Measurements from ENCODE around the gene MARCHF9. TPM values are rescaled to one million over a fixed set of nuclear protein-coding genes. Genes with fewer than 3 reads are reported as not detected.

Gene MARCHF9
- total RNA-seq, 3 donors from 2014 or later (not counting 1 experiment from before 2014, with no cell fraction given), result 25.4 to 28.4 (median 26.0) TPM

GRCh38 chr12:57735198-57735855 is 19.6 kb upstream of the MARCHF9 start:
- ATAC-seq, result no peak
- H3K4me1 Mint-ChIP-seq, result peaks cover 27 to 37% of the 10 kb centered on the region in 2 donors
- H3K27me3 Mint-ChIP-seq (ENCODE audit: low read depth in 2 of 2), result no peaks in the 10 kb centered on the region
- no peak overlapping the region for H3K4me3 Mint-ChIP-seq
- no peaks in the 10 kb centered on the region for H3K27me3 ChIP-seq (ENCODE audit: control insufficient read depth, insufficient read depth, low read length)
- peaks cover 15% of the 10 kb centered on the region for H3K4me1 ChIP-seq (ENCODE audit: control insufficient read depth, insufficient read depth, low read length)
- peaks cover 74% of the 10 kb centered on the region for H3K36me3 ChIP-seq (ENCODE audit: control insufficient read depth, insufficient read depth, low read length)
- H3K27ac ChIP-seq (ENCODE audit: low read length), result no peak overlapping the region
- H3K4me3 ChIP-seq (ENCODE audit: low read length), result no peak overlapping the region
- no peak for DNase-seq
- TF ChIP-seq CTCF (IDR thresholded peaks at IDR 0.05), result no peak
- H3K9me3 ChIP-seq (ENCODE audit: control insufficient read depth, insufficient read depth, low read length), result no peaks in the 10 kb centered on the region
- H3K27ac Mint-ChIP-seq, result peak overlapping the region; percentile 49 to 50
- peaks cover 7% of the 10 kb centered on the region for H3K36me3 Mint-ChIP-seq
- no peaks in the 10 kb centered on the region for H3K9me3 Mint-ChIP-seq
- intact Hi-C loops (cut with micrococcal nuclease), result no loop called here
- WGBS (ENCODE audit: insufficient coverage), result 87% methylated on average over 7 of the region's 8 CpGs

GRCh38 chr12:57735952-57736740 is 18.8 kb upstream of the MARCHF9 start:
- intact Hi-C loops (cut with micrococcal nuclease), result no loop called here
- peaks cover 7% of the 10 kb centered on the region for H3K36me3 Mint-ChIP-seq
- H3K4me1 Mint-ChIP-seq, result peaks cover 35 to 45% of the 10 kb centered on the region in 2 donors
- WGBS (ENCODE audit: insufficient coverage), result 94% methylated on average over 42 of the region's 49 CpGs
- TF ChIP-seq CTCF (IDR thresholded peaks at IDR 0.05), result no peak
- Histone ChIP-seq H3K27ac (ENCODE audit: low read length) (no peak overlapping the region), H3K4me3 (ENCODE audit: low read length) (no peak overlapping the region), H3K9me3 (ENCODE audit: control insufficient read depth, insufficient read depth, low read length) (no peaks in the 10 kb centered on the region), H3K4me1 (ENCODE audit: control insufficient read depth, insufficient read depth, low read length) (peaks cover 24% of the 10 kb centered on the region), H3K27me3 (ENCODE audit: control insufficient read depth, insufficient read depth, low read length) (no peaks in the 10 kb centered on the region), H3K36me3 (ENCODE audit: control insufficient read depth, insufficient read depth, low read length) (peaks cover 66% of the 10 kb centered on the region)
- H3K27me3 Mint-ChIP-seq (ENCODE audit: low read depth in 2 of 2), result no peaks in the 10 kb centered on the region
- H3K27ac Mint-ChIP-seq, result peak overlapping the region in 1 of 2 donors; percentile 74
- H3K9me3 Mint-ChIP-seq, result no peaks in the 10 kb centered on the region
- ATAC-seq (no peak), DNase-seq (no peak)
- H3K4me3 Mint-ChIP-seq, result no peak overlapping the region

- peaks cover 42 to 48% of the 10 kb centered on the region in 2 donors for H3K4me1 Mint-ChIP-seq
- no peak overlapping the region for H3K4me3 ChIP-seq (ENCODE audit: low read length)
- H3K27ac Mint-ChIP-seq, result peak overlapping the region in 1 of 2 donors; percentile 74
- WGBS (ENCODE audit: insufficient coverage), result 96% methylated on average over 31 of the region's 31 CpGs
- no peaks in the 10 kb centered on the region for H3K9me3 Mint-ChIP-seq
- peaks cover 58% of the 10 kb centered on the region for H3K36me3 ChIP-seq (ENCODE audit: control insufficient read depth, insufficient read depth, low read length)
- H3K4me1 ChIP-seq (ENCODE audit: control insufficient read depth, insufficient read depth, low read length), result peaks cover 30% of the 10 kb centered on the region
- intact Hi-C loops (cut with micrococcal nuclease), result no loop called here
- no peaks in the 10 kb centered on the region for H3K27me3 ChIP-seq (ENCODE audit: control insufficient read depth, insufficient read depth, low read length)
- no peak overlapping the region for H3K27ac ChIP-seq (ENCODE audit: low read length)
- ATAC-seq, result no peak
- no peak for TF ChIP-seq CTCF (IDR thresholded peaks at IDR 0.05)
- H3K36me3 Mint-ChIP-seq, result peaks cover 7% of the 10 kb centered on the region
- H3K9me3 ChIP-seq (ENCODE audit: control insufficient read depth, insufficient read depth, low read length), result no peaks in the 10 kb centered on the region
- no peaks in the 10 kb centered on the region for H3K27me3 Mint-ChIP-seq (ENCODE audit: low read depth in 2 of 2)
- no peak overlapping the region for H3K4me3 Mint-ChIP-seq
- DNase-seq, result no peak
Measured at GRCh38 chr12:57736741-57737466, 18.0 kb upstream of the MARCHF9 start.
